PC-9 (cell line): ENCODE measurements around the gene GNG13.

Experiments
- CTCF ChIP-seq: fragments of 200-600 bp; sonication (generic); conservative IDR thresholded peaks from 2 replicates; pipeline ENCODE4 v1.6.1; 2017; ENCODE audit warnings: mixed run types, antibody characterized with exemption, mild to moderate bottlenecking, moderate library complexity
- EZH2 ChIP-seq: fragments of 200-600 bp; sonication (generic); IDR thresholded peaks from 2 replicates; pipeline ENCODE4 v1.8.0; 2017; ENCODE audit warnings: antibody characterized with exemption, low read depth

- no peak for TF ChIP-seq CTCF
- TF ChIP-seq EZH2: no peak
Measured at GRCh38 chr16:797686-798085, 2.8 kb downstream of the GNG13 start.
